RWPE1 (cell line): ENCODE data around the gene MGAT3.

Experiments
- CTCF ChIA-PET: fragments of 350-600 bp; sonication (Branson Sonifier 250); formaldehyde crosslinking; extraction: SDS; loops from one replicate; lab custom pipeline; 2021; lab: Yijun Ruan, JAX
- POLR2A ChIA-PET: fragments of 400-600 bp; formaldehyde crosslinking; extraction: SDS; loops from one replicate; lab custom pipeline; 2020; ENCODE audit warnings: antibody characterized with exemption; ENCODE audit not compliant: low non-redundant PET; lab: Yijun Ruan, JAX
- DNase-seq: peaks from one replicate; pipeline ENCODE4 v3.0.0; 2012; ENCODE audit warnings: low spot score
- H3K27ac ChIP-seq: fragments of 450-650 bp; 2 replicates; pipeline ENCODE4 v1.5.1; 2017
- TF ChIP-seq, protein P1 (sequence below): fragments of 450-650 bp; conservative IDR thresholded peaks from 2 replicates; pipeline ENCODE4 v1.5.1; 2017; ENCODE audit warnings: low read depth, mild to moderate bottlenecking

Gene MGAT3

DNA sequence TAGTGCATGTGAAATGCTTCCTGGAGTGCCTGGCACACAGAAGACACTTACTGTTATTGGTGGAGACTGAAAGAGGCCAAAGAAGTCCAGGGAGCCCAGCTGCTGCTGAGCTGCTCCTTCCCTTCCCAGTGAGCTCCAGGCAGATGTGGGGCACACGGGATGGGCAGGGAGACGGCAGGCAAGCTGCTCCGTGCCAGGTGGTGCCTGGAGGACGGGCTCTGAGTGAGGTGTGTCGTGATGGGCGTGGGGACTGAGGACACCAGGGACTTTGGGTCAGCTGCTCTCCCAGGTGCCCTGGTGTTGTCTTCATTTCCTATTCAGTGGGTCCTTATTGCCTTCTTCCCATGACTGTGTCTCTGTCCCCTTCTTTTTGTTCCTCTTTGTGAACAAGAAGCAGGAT is 37.7 kb upstream of the MGAT3 start:
- POLR2A ChIA-PET: no interaction called here
- no peak overlapping the region for H3K27ac ChIP-seq
- CTCF ChIA-PET: no interaction called here
- TF ChIP-seq, protein P1, sequence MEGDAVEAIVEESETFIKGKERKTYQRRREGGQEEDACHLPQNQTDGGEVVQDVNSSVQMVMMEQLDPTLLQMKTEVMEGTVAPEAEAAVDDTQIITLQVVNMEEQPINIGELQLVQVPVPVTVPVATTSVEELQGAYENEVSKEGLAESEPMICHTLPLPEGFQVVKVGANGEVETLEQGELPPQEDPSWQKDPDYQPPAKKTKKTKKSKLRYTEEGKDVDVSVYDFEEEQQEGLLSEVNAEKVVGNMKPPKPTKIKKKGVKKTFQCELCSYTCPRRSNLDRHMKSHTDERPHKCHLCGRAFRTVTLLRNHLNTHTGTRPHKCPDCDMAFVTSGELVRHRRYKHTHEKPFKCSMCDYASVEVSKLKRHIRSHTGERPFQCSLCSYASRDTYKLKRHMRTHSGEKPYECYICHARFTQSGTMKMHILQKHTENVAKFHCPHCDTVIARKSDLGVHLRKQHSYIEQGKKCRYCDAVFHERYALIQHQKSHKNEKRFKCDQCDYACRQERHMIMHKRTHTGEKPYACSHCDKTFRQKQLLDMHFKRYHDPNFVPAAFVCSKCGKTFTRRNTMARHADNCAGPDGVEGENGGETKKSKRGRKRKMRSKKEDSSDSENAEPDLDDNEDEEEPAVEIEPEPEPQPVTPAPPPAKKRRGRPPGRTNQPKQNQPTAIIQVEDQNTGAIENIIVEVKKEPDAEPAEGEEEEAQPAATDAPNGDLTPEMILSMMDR: no peak
- no peak for DNase-seq

DNA sequence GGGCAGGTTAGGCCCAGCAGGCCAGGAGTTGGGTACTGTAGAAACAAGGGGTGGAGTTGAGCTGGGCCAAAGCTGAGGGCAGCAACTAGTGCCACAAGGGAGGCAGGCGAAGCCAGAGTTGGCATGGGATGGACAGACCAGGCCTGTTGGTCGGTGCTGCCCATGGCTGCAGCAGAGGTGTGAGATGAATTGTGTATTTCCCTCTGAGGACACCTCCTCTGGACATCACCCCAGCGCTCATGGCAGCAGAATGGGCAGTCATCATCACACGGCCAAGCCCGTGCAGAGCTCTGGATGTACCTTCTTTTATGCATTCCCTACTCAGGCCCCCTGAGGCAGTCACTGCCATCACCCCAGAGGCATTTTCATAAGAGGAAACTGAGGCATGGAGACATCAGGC is 36.9 kb upstream of the MGAT3 start:
- CTCF ChIA-PET: no interaction called here
- no peak for DNase-seq
- no peak overlapping the region for H3K27ac ChIP-seq
- TF ChIP-seq, protein P1: no peak
- POLR2A ChIA-PET: no interaction called here

DNA sequence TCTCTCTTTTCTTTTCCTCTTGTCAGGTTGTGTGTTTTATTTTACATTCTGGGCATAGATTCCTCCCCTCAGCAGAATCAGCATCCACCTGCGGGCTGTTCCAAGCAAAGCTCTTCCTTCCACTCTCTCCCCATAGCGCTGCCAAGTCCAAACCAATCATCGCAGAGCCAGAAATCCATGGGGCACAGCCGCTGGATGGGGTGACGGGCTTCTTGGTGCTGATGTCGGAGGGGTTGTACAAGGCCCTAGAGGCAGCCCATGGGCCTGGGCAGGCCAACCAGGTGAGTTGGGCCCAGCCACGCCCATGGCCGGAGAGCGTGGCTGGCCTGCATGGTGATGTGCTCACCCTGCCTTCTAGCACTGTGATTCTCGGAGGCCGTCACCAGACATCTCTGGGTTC is 35.1 kb upstream of the MGAT3 start:
- TF ChIP-seq, protein P1: no peak
- DNase-seq: no peak
- POLR2A ChIA-PET: no interaction called here
- H3K27ac ChIP-seq: no peak overlapping the region
- CTCF ChIA-PET: no interaction called here

DNA sequence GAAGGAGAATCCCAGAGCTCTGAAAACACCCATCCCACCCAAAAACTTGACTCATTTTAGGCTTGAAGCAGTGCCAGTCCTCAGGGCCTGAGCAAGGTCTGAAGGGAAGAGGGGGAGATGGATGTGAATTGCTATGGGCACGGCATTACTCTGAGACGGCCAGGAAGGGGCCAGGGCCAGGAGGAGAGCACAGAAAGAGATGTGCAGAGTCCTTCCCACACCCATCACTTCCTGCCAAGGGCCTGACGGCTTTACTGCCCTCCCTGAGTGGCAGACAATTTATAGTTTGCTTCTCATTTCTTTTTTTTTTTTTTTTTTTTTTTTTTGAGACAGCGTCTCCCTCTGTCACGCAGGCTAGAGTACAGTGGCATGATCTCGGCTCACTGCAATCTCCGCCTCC is 34.7 kb upstream of the MGAT3 start:
- POLR2A ChIA-PET: no interaction called here
- TF ChIP-seq, protein P1: no peak
- DNase-seq: no peak
- no peak overlapping the region for H3K27ac ChIP-seq
- CTCF ChIA-PET: no interaction called here

DNA sequence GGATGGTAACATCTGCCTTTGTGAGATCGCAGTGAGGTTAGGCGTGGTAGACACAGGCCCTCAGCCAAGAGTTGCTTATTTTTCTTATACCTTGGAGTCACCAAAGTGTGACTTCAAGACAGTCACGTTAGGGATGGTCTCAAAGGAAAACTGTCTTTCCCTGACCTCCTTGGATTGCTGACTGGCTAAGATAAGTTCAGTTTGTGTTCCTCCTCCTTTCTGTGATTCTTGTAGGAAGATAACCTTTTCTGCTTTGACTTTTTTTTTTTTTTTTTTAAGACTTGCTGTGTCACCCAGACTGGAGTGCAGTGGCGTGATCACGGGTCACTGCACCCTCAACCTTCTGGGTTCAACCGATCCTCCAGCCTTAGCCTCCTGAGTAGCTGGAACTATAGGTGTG is 34.1 kb upstream of the MGAT3 start:
- TF ChIP-seq, protein P1: no peak
- CTCF ChIA-PET: no interaction called here
- POLR2A ChIA-PET: no interaction called here
- no peak overlapping the region for H3K27ac ChIP-seq
- DNase-seq: no peak

DNA sequence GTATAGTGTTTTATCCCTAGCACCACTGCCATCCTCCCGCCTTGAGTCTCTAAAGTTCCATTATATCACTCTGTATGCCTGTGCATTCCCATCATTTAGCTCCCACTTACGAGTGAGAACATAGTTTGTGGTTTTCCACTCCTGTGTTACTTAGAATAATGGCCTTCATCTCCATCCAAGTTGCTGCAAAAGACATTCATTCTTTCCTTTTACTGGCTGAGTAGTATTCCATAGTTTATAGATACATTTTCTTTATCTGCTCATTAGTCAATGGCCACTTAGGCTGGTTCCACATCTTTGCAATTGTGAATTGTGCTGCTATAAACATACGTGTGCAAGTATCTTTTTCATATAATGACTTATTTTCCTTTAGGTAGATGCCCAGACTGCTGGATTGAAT is 32.8 kb upstream of the MGAT3 start:
- no peak overlapping the region for H3K27ac ChIP-seq
- no peak for DNase-seq
- TF ChIP-seq, protein P1: no peak
- POLR2A ChIA-PET: no interaction called here
- CTCF ChIA-PET: interaction anchor here (0.6 to 1.2 kb wide), 2 partner anchors 24 to 33 kb away, joined by 3 to 4 read pairs; partner anchors contain the start of gene TAB1
